Left ventricle myocardium superior (tissue), 1 donor: ENCODE measurements around the gene DUSP28. TPM values are rescaled to one million over a fixed set of nuclear protein-coding genes. Genes with fewer than 3 reads are reported as not detected.

Experiments used
- ATAC-seq: fragments of 200-7000 bp; cut with Tn5 transposase; one replicate; pipeline ENCODE4 v1.9.1; 2020; ENCODE audit warnings: mild to moderate bottlenecking, moderate library complexity
- DNase-seq: peaks from one replicate; pipeline ENCODE4 v3.0.0-alpha.2; 2020
- intact Hi-C: fragments of 100-400 bp; cut with micrococcal nuclease; formaldehyde crosslinking; loops from one replicate; pipeline ENCODE4 v1.11.0; 2022
- total RNA-seq: library from RNA; stranded (reverse); fragmentation: NEBNext Ultra II Directional; extraction: Animal tissue kit (Norgen Biotek cat#: 25700); gene quantifications from one replicate; pipeline ENCODE4 v1.2.1, GENCODE V29; 2021
- donor health status: DM: no; HTN: yes; CAD: no; lungs with severe emphysema.

Gene DUSP28
- total RNA-seq, 1 donor from 2014 or later, result 13.2 TPM

DNA sequence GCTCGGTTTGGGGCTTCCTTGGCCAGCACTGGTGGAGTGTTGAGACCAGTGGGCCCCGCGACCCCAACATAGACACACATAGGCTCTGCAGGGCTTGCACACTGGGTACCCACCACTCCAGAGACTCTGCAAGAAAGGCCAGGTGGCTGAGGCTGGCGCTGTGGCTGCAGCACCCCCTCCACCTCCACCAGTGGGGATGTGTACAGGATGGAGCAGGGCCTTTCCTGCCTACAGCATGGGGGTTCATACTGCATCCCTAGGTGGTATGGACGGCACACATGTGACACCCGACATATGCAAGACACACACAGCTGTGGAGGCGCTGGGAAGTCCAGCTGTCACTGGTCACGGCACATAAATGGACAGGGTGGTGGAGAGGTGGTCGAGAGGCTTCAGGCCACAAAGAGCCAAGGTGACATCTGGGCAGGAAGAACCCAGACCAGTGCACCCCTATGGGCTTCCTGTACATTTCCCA lies 9.4 kb downstream of the DUSP28 start:
- DNase-seq (peak; percentile 35), ATAC-seq (no peak)
- intact Hi-C loops, result no loop called here

GRCh38 chr2:240569998-240570530 lies 9.9 kb downstream of the DUSP28 start:
- intact Hi-C loops, result no loop called here
- ATAC-seq (no peak), DNase-seq (peak; percentile 24)

- intact Hi-C loops, result no loop called here
- DNase-seq (peak; percentile 19), ATAC-seq (no peak)
Observed at GRCh38 chr2:240570531-240571313, 10.6 kb downstream of the DUSP28 start.

- no peak for ATAC-seq
- intact Hi-C loops, result no loop called here
- peak; percentile 21 for DNase-seq
Observed at GRCh38 chr2:240571314-240571973, 11.3 kb downstream of the DUSP28 start.

DNA sequence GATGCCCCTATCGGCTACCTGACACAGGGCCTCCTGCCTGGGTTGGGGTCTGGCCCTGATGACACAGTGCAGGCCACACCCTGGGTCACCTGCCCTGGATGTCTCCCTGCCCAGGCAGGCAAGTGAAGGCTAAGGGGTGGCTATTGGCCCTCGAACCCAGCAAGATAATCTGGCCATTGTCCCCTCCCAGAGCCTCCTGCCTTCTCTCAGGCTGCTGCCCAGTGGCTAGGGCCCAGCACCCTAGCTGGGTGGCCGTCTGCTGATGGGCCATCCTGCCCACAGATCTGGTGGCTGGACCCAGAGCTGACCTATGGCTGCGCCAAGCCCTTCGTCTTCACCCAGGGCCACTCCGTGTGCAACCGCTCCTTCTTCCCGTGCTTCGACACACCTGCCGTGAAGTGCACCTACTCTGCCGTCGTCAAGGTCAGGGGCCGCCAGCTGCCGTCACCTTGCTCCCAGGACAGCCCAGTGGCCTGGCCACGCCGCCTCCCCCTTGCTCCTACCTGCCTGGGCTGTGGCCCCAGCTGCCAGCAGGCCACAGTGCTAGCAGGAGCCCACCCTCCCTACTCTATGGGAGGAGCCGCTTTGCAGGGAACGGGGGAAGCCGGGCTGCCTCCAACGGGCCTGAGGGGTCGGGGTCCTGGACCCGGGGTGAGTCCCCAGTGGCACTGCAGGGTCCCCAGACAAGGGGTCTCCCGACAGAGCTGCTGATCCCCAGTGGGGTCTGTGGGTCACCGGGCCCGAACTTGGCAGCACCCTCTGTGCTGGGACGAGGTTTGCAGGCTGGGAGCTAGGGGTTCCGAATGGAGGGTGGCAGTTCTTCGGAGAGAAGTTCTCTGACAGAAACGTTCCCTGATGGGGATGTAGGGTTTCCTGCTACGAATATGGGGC lies 12.2 kb downstream of the DUSP28 start:
- intact Hi-C loops, result no loop called here
- ATAC-seq (no peak), DNase-seq (peak; percentile 31)

- ATAC-seq, result no peak
- intact Hi-C loops, result no loop called here
Observed at GRCh38 chr2:240573071-240573515, 12.9 kb downstream of the DUSP28 start.

GRCh38 chr2:240573516-240574385 lies 13.6 kb downstream of the DUSP28 start:
- intact Hi-C loops, result no loop called here
- DNase-seq, result peak; percentile 21
- no peak for ATAC-seq

More at GRCh38 chr2:240573071-240573515, 12.9 kb downstream of the DUSP28 start:
- DNase-seq, result peak; percentile 34

DNA sequence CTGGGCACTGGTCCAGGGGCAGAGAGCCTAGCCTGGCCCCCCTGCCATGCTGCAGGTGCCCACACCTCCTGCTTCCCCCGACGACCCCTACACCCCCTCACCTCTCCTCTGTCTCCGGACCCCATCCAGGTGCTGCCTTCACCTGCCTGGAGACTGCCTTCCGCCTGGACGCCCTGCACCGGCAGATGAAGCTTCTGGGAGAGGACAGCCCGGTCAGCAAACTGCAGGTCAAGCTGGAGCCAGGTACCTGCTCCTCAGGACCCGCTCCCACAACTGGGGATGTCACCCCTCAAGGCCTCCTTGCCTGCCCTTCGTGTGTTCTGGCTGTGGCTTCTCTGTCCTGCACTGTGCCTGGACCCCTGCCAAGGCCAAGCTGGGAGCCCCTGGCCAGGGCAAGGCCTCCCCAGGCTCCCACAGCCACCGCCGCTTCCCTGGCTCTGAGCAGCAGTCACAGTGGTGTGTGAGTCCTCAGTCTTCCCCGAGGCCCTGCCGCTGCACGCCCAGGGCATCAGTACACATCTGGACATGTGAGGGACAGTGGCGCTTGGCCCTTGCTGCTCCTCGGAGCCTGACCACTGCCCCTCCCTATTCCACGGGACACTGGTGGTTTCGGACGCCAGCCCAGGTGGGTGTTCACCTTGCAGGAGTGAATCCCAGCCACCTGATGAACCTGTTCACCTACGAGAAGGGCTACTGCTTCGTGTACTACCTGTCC lies 14.4 kb downstream of the DUSP28 start:
- intact Hi-C loops, result no loop called here
- no peak for ATAC-seq
- DNase-seq, result peak; percentile 32

DNA sequence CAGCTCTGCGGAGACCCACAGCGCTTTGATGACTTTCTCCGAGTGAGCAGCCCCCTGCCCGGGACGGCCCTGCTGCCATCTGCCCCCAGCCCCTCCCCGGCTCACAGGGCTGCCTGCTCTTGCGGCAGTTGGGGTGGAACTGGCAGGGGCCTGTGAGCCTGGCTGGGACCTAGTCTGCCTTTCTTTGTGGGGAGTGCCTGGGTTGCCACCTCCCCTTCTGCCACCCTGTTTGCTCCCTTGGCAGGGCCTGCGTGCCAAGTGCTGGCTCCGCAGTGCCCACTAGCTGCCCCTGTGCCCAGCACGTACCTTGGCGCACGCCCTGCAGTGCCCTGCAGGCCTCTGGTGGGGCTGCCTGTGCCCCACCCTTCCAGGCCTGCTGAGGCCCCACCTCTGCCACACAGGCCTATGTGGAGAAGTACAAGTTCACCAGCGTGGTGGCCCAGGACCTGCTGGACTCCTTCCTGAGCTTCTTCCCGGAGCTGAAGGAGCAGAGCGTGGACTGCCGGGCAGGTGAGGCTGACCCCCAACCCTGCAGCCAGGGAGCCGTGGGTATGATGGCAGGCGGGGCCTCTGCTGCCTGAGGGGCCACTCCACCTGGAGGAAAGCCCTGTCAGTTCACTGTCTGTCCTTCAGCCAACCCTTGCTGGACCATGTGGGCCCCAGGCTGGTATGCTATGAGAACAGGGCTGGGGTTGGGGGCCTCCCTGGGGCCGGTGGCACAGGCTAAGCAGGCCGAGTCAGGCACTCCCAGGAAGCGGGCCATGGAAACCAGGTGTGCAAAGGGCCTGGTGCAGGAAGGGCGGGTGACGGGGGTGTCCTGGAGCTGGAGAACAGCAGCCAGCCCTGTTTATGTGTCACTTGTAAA lies 15.2 kb downstream of the DUSP28 start:
- intact Hi-C loops, result no loop called here
- ATAC-seq (no peak), DNase-seq (no peak)

GRCh38 chr2:240576036-240576435 lies 15.9 kb downstream of the DUSP28 start:
- intact Hi-C loops, result no loop called here
- no peak for ATAC-seq
- DNase-seq, result no peak

GRCh38 chr2:240576436-240577205 lies 16.5 kb downstream of the DUSP28 start:
- DNase-seq, result peak; percentile 30
- ATAC-seq, result no peak
- intact Hi-C loops, result no loop called here

GRCh38 chr2:240577281-240578109 lies 17.3 kb downstream of the DUSP28 start:
- ATAC-seq (no peak), DNase-seq (peak; percentile 27)
- intact Hi-C loops, result no loop called here

- peak; percentile 4 for ATAC-seq
- intact Hi-C loops, result no loop called here
- peak; percentile 35 for DNase-seq
Observed at GRCh38 chr2:240578110-240578450, 17.9 kb downstream of the DUSP28 start.

DNA sequence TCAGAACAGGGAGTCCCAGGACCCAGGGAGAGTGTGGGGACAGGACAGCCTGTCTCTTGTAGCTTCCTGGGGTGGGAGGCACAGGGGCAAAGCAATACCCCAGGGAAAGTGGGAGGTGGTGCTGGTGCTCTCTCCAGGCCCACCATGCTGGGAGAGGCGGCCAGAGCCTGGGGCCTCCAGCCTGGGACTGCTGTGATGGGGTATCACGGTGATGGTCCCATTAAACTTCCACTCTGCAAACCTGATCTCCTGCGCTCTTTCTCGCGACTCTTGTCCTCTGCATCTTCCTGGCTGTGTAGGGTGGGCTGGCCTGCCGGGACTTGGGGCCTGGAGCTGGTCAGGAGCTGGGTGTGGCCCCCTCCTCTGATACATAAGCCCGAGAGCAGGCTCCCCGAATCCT lies 18.3 kb downstream of the DUSP28 start:
- no peak for ATAC-seq
- no peak for DNase-seq
- intact Hi-C loops, result no loop called here

DNA sequence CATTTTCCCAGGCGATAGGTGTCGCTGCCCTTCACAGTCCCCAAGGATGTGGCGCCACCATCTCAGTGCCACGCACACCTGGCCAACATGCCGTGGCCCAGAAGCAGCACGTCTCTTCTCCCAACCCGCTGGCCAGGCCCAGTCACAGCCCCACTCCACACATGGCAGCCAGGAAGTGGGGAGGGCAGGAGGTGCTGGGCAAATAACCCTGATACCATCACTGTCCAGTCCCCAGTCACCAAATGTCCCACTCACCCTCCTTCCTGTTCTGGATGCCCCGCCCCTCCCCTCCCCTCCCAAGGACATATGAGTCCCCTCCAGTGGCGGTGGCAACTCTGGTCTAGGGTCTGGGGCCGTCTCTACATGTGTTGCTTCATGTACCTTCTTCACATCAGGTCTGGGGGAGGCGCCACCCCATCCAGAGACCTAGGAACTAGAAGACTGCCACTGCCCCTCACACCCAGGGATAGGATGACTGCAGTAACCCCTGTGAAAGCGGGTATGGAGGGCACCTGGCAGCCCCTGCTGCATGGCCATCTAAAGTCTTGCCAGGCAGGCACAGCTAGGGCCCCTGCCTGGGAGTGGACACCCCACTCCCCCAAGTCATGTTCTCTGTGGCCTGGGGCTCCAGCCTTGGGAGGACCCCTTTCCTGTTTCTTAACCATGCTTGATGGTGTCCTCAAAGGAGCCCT lies 19.1 kb downstream of the DUSP28 start:
- intact Hi-C loops, result no loop called here
- ATAC-seq, result no peak
- peak; percentile 27 for DNase-seq
